GM12873 (cell line): Measurements from ENCODE around the gene RIPOR3.

Experiments used
- CTCF ChIP-seq: IDR thresholded peaks from 2 replicates; pipeline ENCODE4 v1.5.1; 2012; ENCODE audit warnings: low read depth, mild to moderate bottlenecking, moderate library complexity, low read length, control low read depth; ENCODE audit not compliant: insufficient read depth; ENCODE audit errors: missing control alignments

The RIPOR3 gene

GRCh38 chr20:50731930-50732690, 40.8 kb upstream of the RIPOR3 start:
- TF ChIP-seq CTCF, result no peak

GRCh38 chr20:50731055-50731929, 40.0 kb upstream of the RIPOR3 start, which contains the start of gene PARD6B:
PARD6B (plus strand) TSS chr20:50731580; CDS start chr20:50731787, 207 bp downstream.
- no peak for TF ChIP-seq CTCF

- TF ChIP-seq CTCF, result no peak
Observed at GRCh38 chr20:50730765-50731054, 39.4 kb upstream of the RIPOR3 start.

GRCh38 chr20:50729901-50730764, 38.8 kb upstream of the RIPOR3 start:
- TF ChIP-seq CTCF, result no peak

GRCh38 chr20:50728981-50729874, 37.9 kb upstream of the RIPOR3 start:
- TF ChIP-seq CTCF, result no peak

GRCh38 chr20:50728486-50728980, 37.2 kb upstream of the RIPOR3 start:
- no peak for TF ChIP-seq CTCF
